K562 (cell line): ENCODE measurements around the gene GCGR. TPM values are rescaled to one million over a fixed set of nuclear protein-coding genes. Genes with fewer than 3 reads are reported as not detected.

Experiments
- ATF3 ChIP-seq, 2 experiments: fragments of 450-650 bp in 1 of 2; sonication (generic) in 1 of 2; formaldehyde crosslinking in 1 of 2; IDR thresholded peaks in 1 of 2; conservative IDR thresholded peaks in 1 of 2; 2 replicates each; pipeline versions ENCODE4 v1.6.1 to v1.8.1; 2016 to 2023; ENCODE audit warnings: mild to moderate bottlenecking in 2 of 2, moderate library complexity in 2 of 2, inconsistent platforms in 1 of 2, missing genetic modification reagents in 1 of 2
- CREB1 ChIP-seq, 2 experiments: sonication (generic) in 1 of 2; formaldehyde crosslinking in 1 of 2; IDR thresholded peaks; 2 replicates each; pipeline versions ENCODE4 v1.6.1 to v1.8.0; 2012 to 2022; ENCODE audit warnings: inconsistent platforms in 1 of 2, mild to moderate bottlenecking in 1 of 2, missing genetic modification reagents in 1 of 2, moderate library complexity in 1 of 2
- ELF4 ChIP-seq: fragments of 450-650 bp; formaldehyde crosslinking; IDR thresholded peaks from 2 replicates; pipeline ENCODE4 v1.4.0; 2022; ENCODE audit warnings: missing genetic modification characterization
- EP400 ChIP-seq: fragments of 450-650 bp; IDR thresholded peaks from 2 replicates; pipeline ENCODE4 v1.6.1; 2017; ENCODE audit warnings: antibody characterized with exemption, mild to moderate bottlenecking, moderate library complexity
- HDGF ChIP-seq: fragments of 450-650 bp; IDR thresholded peaks from 2 replicates; pipeline ENCODE4 v1.6.1; 2016
- KLF13 ChIP-seq: fragments of 450-650 bp; IDR thresholded peaks from 2 replicates; pipeline ENCODE4 v1.6.1; 2016; ENCODE audit warnings: missing genetic modification characterization, low read depth, mild to moderate bottlenecking, missing compliant biosample characterization, moderate library complexity, borderline replicate concordance
- L3MBTL2 ChIP-seq: fragments of 450-650 bp; IDR thresholded peaks from 2 replicates; pipeline ENCODE4 v1.6.1; 2016; ENCODE audit warnings: mild to moderate bottlenecking, moderate library complexity
- LARP7 ChIP-seq: fragments of 450-650 bp; IDR thresholded peaks from 2 replicates; pipeline ENCODE4 v1.6.1; 2016
- MEF2D ChIP-seq: conservative IDR thresholded peaks from 2 replicates; pipeline ENCODE4 v1.6.1; 2016; ENCODE audit warnings: low read depth, missing genetic modification characterization, missing compliant biosample characterization
- NCOA1 ChIP-seq: fragments of 450-650 bp; IDR thresholded peaks from 2 replicates; pipeline ENCODE4 v1.6.1; 2016; ENCODE audit warnings: low read depth
- RBM22 ChIP-seq: fragments of 200-400 bp; formaldehyde crosslinking; IDR thresholded peaks from 2 replicates; pipeline ENCODE4 v1.6.1; 2018; ENCODE audit warnings: low read length, low read depth; ENCODE audit not compliant: poor library complexity, severe bottlenecking
- RBM34 ChIP-seq: fragments of 200-400 bp; formaldehyde crosslinking; IDR thresholded peaks from 2 replicates; pipeline ENCODE4 v1.6.1; 2018; ENCODE audit warnings: low read length, borderline replicate concordance; ENCODE audit not compliant: insufficient read depth
- SRSF9 ChIP-seq: fragments of 200-400 bp; formaldehyde crosslinking; IDR thresholded peaks from 2 replicates; pipeline ENCODE4 v1.6.1; 2017; ENCODE audit warnings: low read depth, low read length, borderline replicate concordance
- ZBTB7A ChIP-seq: IDR thresholded peaks from 2 replicates; pipeline ENCODE4 v1.6.1; 2011; ENCODE audit warnings: low read depth, mild to moderate bottlenecking, low read length, moderate library complexity, borderline replicate concordance; ENCODE audit not compliant: control insufficient read depth
- ZNF239 ChIP-seq: fragments of 250-450 bp; sonication (Bioruptor Pico); IDR thresholded peaks from 2 replicates; pipeline ENCODE4 v1.4.0; 2020; ENCODE audit warnings: mild to moderate bottlenecking
- ZNF24 ChIP-seq: fragments of 450-650 bp; IDR thresholded peaks from 2 replicates; pipeline ENCODE4 v1.6.1; 2016
- ZNF354B ChIP-seq: fragments of 250-450 bp; sonication (Bioruptor Pico); IDR thresholded peaks from 2 replicates; pipeline ENCODE4 v1.4.0; 2020
- ZNF589 ChIP-seq: fragments of 200-800 bp; sonication (Bioruptor generic); IDR thresholded peaks from 2 replicates; pipeline ENCODE4 v1.6.1; 2016; ENCODE audit warnings: low read depth, missing genetic modification characterization, missing compliant biosample characterization
- ZNF75A ChIP-seq: fragments of 450-650 bp; formaldehyde crosslinking; IDR thresholded peaks from 2 replicates; pipeline ENCODE4 v1.4.0; 2020; ENCODE audit warnings: mild to moderate bottlenecking
- polyA plus RNA-seq, 8 experiments: library from polyadenylated mRNA; depleted of rRNA in 4 of 8; stranded (reverse) in 5 of 8; unstranded in 3 of 8; fragments of >200 nt; fragmentation: Nextera tagmentation in 2 of 8; fragmentation: Illumina TruSeq in 1 of 8; extraction: Ambion mirVana in 2 of 8; extraction: Trizol in 1 of 8; gene quantifications; 2 replicates each; pipeline versions ENCODE4 v1.2.1 to v1.2.3, GENCODE V29; 2011 to 2014; ENCODE audit warnings: inconsistent platforms in 1 of 8, missing spikeins in 1 of 8
- total RNA-seq, 7 experiments: library from RNA; depleted of rRNA in 6 of 7; stranded (reverse); fragments of >200 nt in 6 of 7; fragmentation: Illumina TruSeq in 2 of 7; extraction: Trizol in 2 of 7; gene quantifications; 2 replicates each; pipeline versions ENCODE4 v1.2.1 to v1.2.3, GENCODE V29; 2011 to 2021; ENCODE audit warnings: low replicate concordance in 1 of 7
- TF ChIP-seq, protein P1 (sequence below): fragments of 250-450 bp; sonication (Bioruptor Pico); IDR thresholded peaks from 2 replicates; pipeline ENCODE4 v1.5.0; 2020; ENCODE audit warnings: mild to moderate bottlenecking, borderline replicate concordance
- TF ChIP-seq, protein P2 (sequence below): fragments of 450-650 bp; formaldehyde crosslinking; IDR thresholded peaks from 2 replicates; pipeline ENCODE4 v1.4.0; 2022; ENCODE audit warnings: missing genetic modification characterization
- TF ChIP-seq, protein P3 (sequence below): fragments of 450-650 bp; formaldehyde crosslinking; IDR thresholded peaks from 2 replicates; pipeline ENCODE4 v1.4.0; 2020; ENCODE audit warnings: mild to moderate bottlenecking

The GCGR gene
- total and polyA plus RNA-seq, 9 of the 15 experiments (the other 6 are each of a cell fraction or from before 2014, with no cell fraction given): not detected

DNA sequence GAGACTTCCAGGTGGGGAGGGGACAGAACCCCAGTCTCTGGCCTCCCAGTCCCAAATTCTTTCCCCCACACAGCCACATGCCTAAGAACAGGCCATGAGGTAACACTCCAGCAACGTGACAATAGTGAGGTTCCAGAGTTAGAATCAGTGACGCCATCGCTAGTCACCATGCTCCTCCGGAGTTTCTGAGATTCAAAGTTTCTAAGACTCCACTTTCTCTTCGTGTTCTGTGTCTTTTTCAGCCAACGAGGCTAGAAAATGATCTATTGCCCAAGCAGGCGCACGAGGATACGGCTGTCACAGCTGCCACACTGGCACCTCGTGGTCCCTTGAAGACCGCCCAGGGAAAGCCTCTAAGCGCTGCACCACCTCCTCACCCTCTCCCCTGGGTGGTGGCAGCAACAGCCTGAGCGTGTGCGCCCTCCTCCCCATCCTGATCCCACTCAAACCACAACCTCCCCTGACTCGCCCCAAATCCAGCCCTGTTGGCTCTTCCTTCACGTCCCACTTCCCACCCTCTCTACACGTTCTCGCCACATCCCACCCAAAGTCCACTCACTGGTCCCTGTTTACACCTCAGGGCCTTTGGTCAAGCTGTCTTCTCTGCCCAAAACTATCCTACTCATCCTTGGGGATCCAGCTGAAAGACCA, 28.1 kb downstream of the GCGR start (continued):
- TF ChIP-seq, protein P1, sequence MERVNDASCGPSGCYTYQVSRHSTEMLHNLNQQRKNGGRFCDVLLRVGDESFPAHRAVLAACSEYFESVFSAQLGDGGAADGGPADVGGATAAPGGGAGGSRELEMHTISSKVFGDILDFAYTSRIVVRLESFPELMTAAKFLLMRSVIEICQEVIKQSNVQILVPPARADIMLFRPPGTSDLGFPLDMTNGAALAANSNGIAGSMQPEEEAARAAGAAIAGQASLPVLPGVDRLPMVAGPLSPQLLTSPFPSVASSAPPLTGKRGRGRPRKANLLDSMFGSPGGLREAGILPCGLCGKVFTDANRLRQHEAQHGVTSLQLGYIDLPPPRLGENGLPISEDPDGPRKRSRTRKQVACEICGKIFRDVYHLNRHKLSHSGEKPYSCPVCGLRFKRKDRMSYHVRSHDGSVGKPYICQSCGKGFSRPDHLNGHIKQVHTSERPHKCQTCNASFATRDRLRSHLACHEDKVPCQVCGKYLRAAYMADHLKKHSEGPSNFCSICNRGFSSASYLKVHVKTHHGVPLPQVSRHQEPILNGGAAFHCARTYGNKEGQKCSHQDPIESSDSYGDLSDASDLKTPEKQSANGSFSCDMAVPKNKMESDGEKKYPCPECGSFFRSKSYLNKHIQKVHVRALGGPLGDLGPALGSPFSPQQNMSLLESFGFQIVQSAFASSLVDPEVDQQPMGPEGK (CRISPR knock-in tag): no peak
- TF ChIP-seq ZNF589 (CRISPR knock-in tag) (peak; percentile 61; the same call in 1 of the 2 replicates), LARP7 (peak; percentile 41; the same call in 1 of the 2 replicates), ZNF75A (no peak), ZBTB7A (no peak), CREB1 (IDR thresholded peaks at IDR 0.05) (peak; percentile 41; the same call in 1 of the 2 replicates), CREB1 (CRISPR knock-in tag; IDR thresholded peaks at IDR 0.05) (peak; percentile 40), SRSF9 (no peak), HDGF (peak; percentile 79), L3MBTL2 (peak; percentile 86), RBM34 (no peak), RBM22 (no peak), ZNF239 (no peak), ELF4 (CRISPR knock-in tag) (peak; percentile 75; the same call in 1 of the 2 replicates), ATF3 (IDR thresholded peaks at IDR 0.05) (peak; percentile 72), ATF3 (CRISPR knock-in tag; conservative IDR thresholded peaks at IDR 0.05) (no peak), KLF13 (tag) (no peak), ZNF24 (no peak), MEF2D (no peak), ZNF354B (CRISPR knock-in tag) (no peak), EP400 (peak; percentile 64), NCOA1 (no peak)
- TF ChIP-seq, protein P2, sequence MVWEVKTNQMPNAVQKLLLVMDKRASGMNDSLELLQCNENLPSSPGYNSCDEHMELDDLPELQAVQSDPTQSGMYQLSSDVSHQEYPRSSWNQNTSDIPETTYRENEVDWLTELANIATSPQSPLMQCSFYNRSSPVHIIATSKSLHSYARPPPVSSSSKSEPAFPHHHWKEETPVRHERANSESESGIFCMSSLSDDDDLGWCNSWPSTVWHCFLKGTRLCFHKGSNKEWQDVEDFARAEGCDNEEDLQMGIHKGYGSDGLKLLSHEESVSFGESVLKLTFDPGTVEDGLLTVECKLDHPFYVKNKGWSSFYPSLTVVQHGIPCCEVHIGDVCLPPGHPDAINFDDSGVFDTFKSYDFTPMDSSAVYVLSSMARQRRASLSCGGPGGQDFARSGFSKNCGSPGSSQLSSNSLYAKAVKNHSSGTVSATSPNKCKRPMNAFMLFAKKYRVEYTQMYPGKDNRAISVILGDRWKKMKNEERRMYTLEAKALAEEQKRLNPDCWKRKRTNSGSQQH (CRISPR knock-in tag): peak; percentile 52; the same call in 1 of the 2 replicates
- TF ChIP-seq, protein P3, sequence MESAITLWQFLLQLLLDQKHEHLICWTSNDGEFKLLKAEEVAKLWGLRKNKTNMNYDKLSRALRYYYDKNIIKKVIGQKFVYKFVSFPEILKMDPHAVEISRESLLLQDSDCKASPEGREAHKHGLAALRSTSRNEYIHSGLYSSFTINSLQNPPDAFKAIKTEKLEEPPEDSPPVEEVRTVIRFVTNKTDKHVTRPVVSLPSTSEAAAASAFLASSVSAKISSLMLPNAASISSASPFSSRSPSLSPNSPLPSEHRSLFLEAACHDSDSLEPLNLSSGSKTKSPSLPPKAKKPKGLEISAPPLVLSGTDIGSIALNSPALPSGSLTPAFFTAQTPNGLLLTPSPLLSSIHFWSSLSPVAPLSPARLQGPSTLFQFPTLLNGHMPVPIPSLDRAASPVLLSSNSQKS (CRISPR knock-in tag): no peak
